GM21526 (cell line): ENCODE data around the gene SHLD1.
A peak's percentile ranks its signal among the peaks of the same experiment; 100 is the strongest.

Experiments used
- ATAC-seq: cut with Tn5 transposase; IDR thresholded peaks from one replicate; pipeline ENCODE4 v1.9.1; 2021; ENCODE audit warnings: moderate library complexity; ENCODE audit not compliant: unreplicated experiment, low FRiP score

SHLD1 gene

GRCh38 chr20:5843054-5843592, 92.9 kb downstream of the SHLD1 start:
- peak; percentile 56 for ATAC-seq

- peak; percentile 79 for ATAC-seq
Observed at GRCh38 chr20:5844063-5844681, 94.0 kb downstream of the SHLD1 start.

GRCh38 chr20:5845681-5846615, 95.7 kb downstream of the SHLD1 start:
- no peak for ATAC-seq

- ATAC-seq, result no peak
Observed at GRCh38 chr20:5848711-5849505, 98.7 kb downstream of the SHLD1 start.

- no peak for ATAC-seq
Observed at GRCh38 chr20:5855939-5856338, 105.7 kb downstream of the SHLD1 start.

- no peak for ATAC-seq
Observed at GRCh38 chr20:5859608-5860007, 109.4 kb downstream of the SHLD1 start.

- no peak for ATAC-seq
Observed at GRCh38 chr20:5862703-5863039, 112.5 kb downstream of the SHLD1 start.

GRCh38 chr20:5863040-5863833, 113.0 kb downstream of the SHLD1 start:
- ATAC-seq, result no peak

- ATAC-seq, result no peak
Observed at GRCh38 chr20:5864428-5864827, 114.2 kb downstream of the SHLD1 start.

- ATAC-seq, result no peak
Observed at GRCh38 chr20:5864873-5865587, 114.8 kb downstream of the SHLD1 start.

GRCh38 chr20:5865604-5866003, 115.4 kb downstream of the SHLD1 start:
- ATAC-seq, result no peak

GRCh38 chr20:5870568-5870981, 120.4 kb downstream of the SHLD1 start:
- no peak for ATAC-seq

- ATAC-seq, result no peak
Observed at GRCh38 chr20:5871459-5872410, 121.5 kb downstream of the SHLD1 start.

- no peak for ATAC-seq
Observed at GRCh38 chr20:5877128-5877527, 126.9 kb downstream of the SHLD1 start.

- ATAC-seq, result no peak
Observed at GRCh38 chr20:5880326-5880725, 130.1 kb downstream of the SHLD1 start.

GRCh38 chr20:5881703-5882102, 131.5 kb downstream of the SHLD1 start:
- no peak for ATAC-seq

- no peak for ATAC-seq
Observed at GRCh38 chr20:5882166-5882565, 132.0 kb downstream of the SHLD1 start.
